D721Med (cell line): ENCODE results near the gene RCOR2.

Experiments
- DNase-seq: peaks from one replicate; pipeline ENCODE4 v3.0.0; 2011; ENCODE audit warnings: low spot score; ENCODE audit not compliant: insufficient read length
- FAIRE-seq: peaks from 2 replicates; lab custom pipeline; 2011; peaks lifted over from hg19 to GRCh38; lab: Jason Lieb, UNC
- CTCF ChIP-seq: IDR thresholded peaks from 2 replicates; pipeline ENCODE4 v1.5.1; 2012; ENCODE audit warnings: mild to moderate bottlenecking, control low read depth; ENCODE audit not compliant: insufficient read depth; ENCODE audit errors: missing control alignments

Gene RCOR2

DNA sequence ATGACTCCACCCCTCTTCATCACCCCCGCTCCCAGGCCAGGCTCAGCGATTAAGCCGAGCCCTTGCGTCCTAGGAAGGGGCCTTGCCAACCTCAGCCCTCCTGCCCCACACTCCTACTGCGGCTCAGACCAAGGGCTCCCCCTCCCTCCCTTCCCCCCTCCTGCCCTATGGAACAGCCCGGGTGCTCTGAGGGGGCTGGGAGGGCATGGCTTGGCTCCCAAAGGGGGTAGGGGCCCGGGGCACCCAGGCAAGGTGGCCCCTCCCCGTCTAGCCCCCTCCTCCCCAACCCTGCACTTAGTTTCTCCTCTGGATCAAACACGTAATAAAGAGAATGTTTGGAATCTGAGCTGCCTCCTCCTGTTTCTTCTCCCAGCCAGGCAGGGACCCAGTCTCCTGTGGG, 6.3 kb downstream of the RCOR2 start:
- no peak for DNase-seq
- no peak for FAIRE-seq
- no peak for TF ChIP-seq CTCF

DNA sequence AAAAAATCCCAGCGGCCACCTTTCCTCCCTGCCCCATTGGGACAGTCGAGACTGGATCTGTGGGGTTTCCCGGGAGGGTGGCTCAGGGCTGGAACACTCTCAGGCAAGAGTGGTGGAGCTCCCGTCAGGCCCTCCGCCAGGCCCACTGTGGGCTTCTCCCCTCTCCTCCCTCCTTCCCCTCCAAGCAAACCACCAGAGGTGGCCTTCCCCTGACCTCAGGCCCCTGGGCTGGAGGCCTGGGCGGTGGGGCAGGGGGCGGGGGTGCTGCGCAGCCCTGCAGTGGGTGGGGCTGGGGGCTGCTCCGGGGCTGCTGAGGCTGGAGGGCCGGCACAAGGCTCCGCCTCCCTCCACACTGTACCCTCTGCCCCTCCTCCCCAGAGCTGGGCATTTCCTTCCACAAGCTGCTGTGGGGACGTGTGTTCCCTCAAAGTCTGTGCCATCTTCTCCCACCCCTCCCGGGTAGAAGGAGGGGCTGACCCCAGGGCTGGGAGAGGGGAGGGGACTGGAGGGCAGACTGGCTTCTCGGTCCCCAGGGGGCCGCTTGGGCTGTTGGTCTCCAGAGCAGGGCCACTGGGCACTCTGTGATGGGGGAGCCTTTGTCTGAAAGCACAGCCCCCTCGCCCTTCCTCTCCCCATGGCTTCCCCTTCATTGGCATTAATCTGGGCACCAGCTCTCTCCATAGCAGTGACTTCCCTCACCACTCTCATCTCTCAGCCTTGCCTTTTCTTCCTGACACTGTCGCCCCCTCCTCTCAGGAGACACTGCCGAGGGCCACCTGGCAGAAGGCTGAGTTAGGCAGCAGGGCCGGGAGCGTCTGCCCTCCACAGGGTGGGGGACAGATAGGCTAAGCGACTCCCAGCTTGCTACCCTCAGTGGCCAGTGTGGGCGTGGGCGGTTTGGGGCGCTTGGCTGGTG, 7.1 kb downstream of the RCOR2 start:
- no peak for DNase-seq
- FAIRE-seq: no peak
- TF ChIP-seq CTCF: no peak

- no peak for TF ChIP-seq CTCF
- no peak for DNase-seq
- no peak for FAIRE-seq
Observed at GRCh38 chr11:63908631-63909401, 8.1 kb downstream of the RCOR2 start.

GRCh38 chr11:63907808-63908530, 9.0 kb downstream of the RCOR2 start:
- DNase-seq: no peak
- FAIRE-seq: no peak
- no peak for TF ChIP-seq CTCF

- no peak for TF ChIP-seq CTCF
- FAIRE-seq (no peak), DNase-seq (no peak)
Observed at GRCh38 chr11:63907063-63907462, 9.9 kb downstream of the RCOR2 start.

GRCh38 chr11:63906585-63906984, 10.4 kb downstream of the RCOR2 start:
- no peak for TF ChIP-seq CTCF
- FAIRE-seq (no peak), DNase-seq (no peak)
